B cell (primary cell): Measurements from ENCODE around the gene PCK2. TPM values are rescaled to one million over a fixed set of nuclear protein-coding genes. Genes with fewer than 3 reads are reported as not detected.

Experiments
- ATAC-seq: fragments of 200-7000 bp; cut with Tn5 transposase; one replicate; pipeline ENCODE4 v1.10.0; 2021; ENCODE audit warnings: low read depth, mild to moderate bottlenecking, moderate number of reproducible peaks, moderate library complexity
- CTCF ChIA-PET: fragments of 350-600 bp; sonication (Branson Sonifier 250); formaldehyde crosslinking; loops from one replicate; lab custom pipeline; 2021; ENCODE audit warnings: antibody characterized with exemption, inconsistent platforms; lab: Charles Lee
- POLR2A ChIA-PET: fragments of 350-600 bp; sonication (Branson Sonifier 250); formaldehyde crosslinking; loops from one replicate; lab custom pipeline; 2021; ENCODE audit warnings: antibody characterized with exemption; lab: Charles Lee
- DNase-seq: peaks from one replicate; pipeline ENCODE4 v3.0.0; 2013
- H2AFZ ChIP-seq: 2 replicates; pipeline ENCODE4 v1.6.1; 2012; ENCODE audit warnings: mild to moderate bottlenecking, low read depth, low read length; ENCODE audit not compliant: insufficient read depth, poor library complexity, severe bottlenecking
- H3K27ac ChIP-seq, 2 donors: 1 replicate in 1 of 2; 2 replicates in 1 of 2; pipeline ENCODE4 v1.5.1; 2012 to 2013; ENCODE audit warnings: low read length in 2 of 2, mild to moderate bottlenecking in 2 of 2, moderate library complexity in 1 of 2
- H3K27me3 ChIP-seq, 4 experiments: fragments of 200-600 bp in 1 of 4; sonication (generic) in 1 of 4; replicated peaks in 1 of 4; 1 replicate in 2 of 4; 2 replicates in 2 of 4; pipeline versions ENCODE4 v1.6.1 to v1.7.0; 2013 to 2016; ENCODE audit warnings: low read length in 3 of 4, mild to moderate bottlenecking in 2 of 4, mixed read lengths in 1 of 4, moderate library complexity in 1 of 4; ENCODE audit not compliant: insufficient read depth in 4 of 4, control insufficient read depth in 3 of 4; ENCODE audit errors: control extremely low read depth in 1 of 4
- H3K36me3 ChIP-seq, 2 experiments: replicated peaks in 1 of 2; 1 replicate in 1 of 2; 2 replicates in 1 of 2; pipeline versions ENCODE4 v1.6.1 to v1.7.1; 2013; ENCODE audit warnings: low read length in 1 of 2; ENCODE audit not compliant: insufficient read depth in 2 of 2, control insufficient read depth in 1 of 2; ENCODE audit errors: control extremely low read depth in 1 of 2, extremely low read depth in 1 of 2
- H3K4me1 ChIP-seq, 2 donors: fragments of 200-600 bp in 1 of 2; sonication (generic) in 1 of 2; 1 replicate in 1 of 2; 2 replicates in 1 of 2; pipeline versions ENCODE4 v1.5.1 to v1.6.1; 2013 to 2017; ENCODE audit warnings: low read length in 2 of 2; ENCODE audit not compliant: control insufficient read depth in 2 of 2, insufficient read depth in 2 of 2
- H3K4me2 ChIP-seq: replicated peaks from 2 replicates; pipeline ENCODE3; 2012; ENCODE audit warnings: mild to moderate bottlenecking, low read depth, low read length; ENCODE audit not compliant: poor library complexity, severe bottlenecking
- H3K4me3 ChIP-seq, 5 experiments: fragments of 200-600 bp in 1 of 5; sonication (generic) in 1 of 5; 1 replicate in 3 of 5; 2 replicates in 2 of 5; pipeline versions ENCODE4 v1.5.1 to v1.7.0; 2011 to 2016; ENCODE audit warnings: low read length in 4 of 5, mild to moderate bottlenecking in 4 of 5, low read depth in 2 of 5, control low read depth in 1 of 5, moderate library complexity in 1 of 5; ENCODE audit not compliant: insufficient read depth in 1 of 5; ENCODE audit errors: control extremely low read depth in 1 of 5, extremely low read depth in 1 of 5
- H3K79me2 ChIP-seq: fragments of 200-600 bp; sonication (generic); one replicate; pipeline ENCODE4 v1.6.0; 2016; ENCODE audit warnings: low read length; ENCODE audit not compliant: control insufficient read depth, insufficient read depth
- H3K9ac ChIP-seq: fragments of 200-600 bp; sonication (generic); 2 replicates; pipeline ENCODE4 v1.6.1; 2017; ENCODE audit warnings: mild to moderate bottlenecking, low read length, moderate library complexity
- H3K9me3 ChIP-seq, 3 donors: one replicate each; pipeline versions ENCODE4 v1.6.1 to v1.7.1; 2013; ENCODE audit warnings: low read length in 2 of 3; ENCODE audit not compliant: control insufficient read depth in 2 of 3, insufficient read depth in 1 of 3; ENCODE audit errors: control extremely low read depth in 1 of 3
- H4K20me1 ChIP-seq: 2 replicates; pipeline ENCODE4 v1.6.0; 2012; ENCODE audit warnings: mild to moderate bottlenecking, low read length; ENCODE audit not compliant: insufficient read depth, control insufficient read depth, poor library complexity, severe bottlenecking
- H3K27ac Mint-ChIP-seq: one replicate; pipeline ENCODE4 v1.8.0; 2021; ENCODE audit warnings: mixed read lengths
- H3K27me3 Mint-ChIP-seq: one replicate; pipeline ENCODE4 v1.8.0; 2021; ENCODE audit warnings: mixed read lengths
- H3K4me1 Mint-ChIP-seq: one replicate; pipeline ENCODE4 v1.8.0; 2021; ENCODE audit warnings: mixed read lengths
- H3K4me3 Mint-ChIP-seq: one replicate; pipeline ENCODE4 v1.8.0; 2021; ENCODE audit warnings: mixed read lengths
- H3K9me3 Mint-ChIP-seq: one replicate; pipeline ENCODE4 v1.8.0; 2022; ENCODE audit warnings: mixed read lengths; ENCODE audit not compliant: insufficient read depth
- CTCF ChIP-seq: fragments of 200-600 bp; IDR thresholded peaks from one replicate; pipeline ENCODE4 v1.8.0; 2022; ENCODE audit warnings: antibody characterized with exemption, mild to moderate bottlenecking
- EZH2 ChIP-seq: IDR thresholded peaks from 2 replicates; pipeline ENCODE4 v1.6.1; 2012; ENCODE audit warnings: borderline replicate concordance, low read depth, mild to moderate bottlenecking, moderate library complexity, low read length; ENCODE audit not compliant: insufficient read depth, poor library complexity, severe bottlenecking
- WGBS: methylation state at CpG from one replicate; pipeline ENCODE4 v1.1.5; 2013; ENCODE audit warnings: missing lambda C conversion rate; ENCODE audit not compliant: insufficient coverage; 5-methylcytosine and 5-hydroxymethylcytosine counted together
- intact Hi-C: fragments of 100-400 bp; cut with micrococcal nuclease; formaldehyde crosslinking; loops from one replicate; pipeline ENCODE4 v1.10.0; 2022
- polyA plus RNA-seq: library from polyadenylated mRNA; depleted of rRNA; stranded (reverse); fragments of >200 nt; gene quantifications from 2 replicates; pipeline ENCODE4 v1.2.3, GENCODE V29; 2012
- total RNA-seq, 2 donors: library from RNA; stranded (reverse); fragments of 120-200 nt in 1 of 2; gene quantifications; 1 replicate in 1 of 2; 2 replicates in 1 of 2; pipeline versions ENCODE4 v1.2.3 to v1.2.4, GENCODE V29; 2013 to 2022

PCK2 gene
- total and polyA plus RNA-seq, 2 donors (not counting 1 experiment from before 2014, with no cell fraction given) = 40.4 to 58.4 TPM

DNA sequence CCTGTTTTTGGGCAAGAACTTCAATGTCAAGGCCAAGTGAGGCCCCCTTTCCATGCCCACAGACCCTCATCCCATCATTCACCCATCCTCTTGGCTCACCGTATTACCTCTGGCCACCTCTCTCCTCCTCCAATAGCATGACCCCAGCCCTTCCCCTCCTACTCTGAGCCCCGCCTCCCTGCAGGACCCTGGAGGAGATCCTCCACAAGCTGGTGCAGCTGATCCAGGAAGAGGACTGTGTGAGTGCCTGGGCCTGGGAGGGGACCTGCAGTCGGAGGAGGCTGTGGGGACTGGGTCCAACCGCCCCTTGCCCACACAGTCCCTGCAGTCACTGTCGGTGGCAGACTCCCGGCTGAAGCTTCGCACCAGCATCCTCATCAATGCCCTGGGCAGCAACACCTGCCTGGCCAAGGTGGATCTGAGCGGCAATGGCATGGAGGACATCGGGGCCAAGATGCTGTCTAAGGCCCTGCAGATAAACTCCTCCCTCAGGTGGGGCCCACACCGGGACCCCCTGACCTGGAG, 35.1 kb upstream of the PCK2 start:
- H3K27me3 Mint-ChIP-seq = no peaks in the 10 kb centered on the region
- no peak overlapping the region for H3K27ac Mint-ChIP-seq
- H3K4me3 ChIP-seq = no peak overlapping the region
- no peaks in the 10 kb centered on the region for H3K4me1 ChIP-seq
- intact Hi-C loops = loop anchor here (1.0 kb wide), 4 partner anchors 31 to 102 kb away; partner anchors contain the start of gene IRF9
- peaks cover 0 to 3% (median 0%) of the 10 kb centered on the region in 3 donors for H3K9me3 ChIP-seq
- H3K9ac ChIP-seq = no peak overlapping the region
- CTCF ChIA-PET = interaction anchor here (0.8 to 14.5 kb wide), 13 partner anchors 13 to 378 kb away, joined by 3 to 220 read pairs (median 13); partner anchors contain the start of genes CIDEB, DCAF11, IRF9 and NRL
- no peak overlapping the region for H3K4me2 ChIP-seq
- no peaks in the 10 kb centered on the region for H4K20me1 ChIP-seq
- TF ChIP-seq EZH2 = no peak
- TF ChIP-seq CTCF = no peak
- WGBS = 97% methylated on average over 8 of the region's 10 CpGs
- no peaks in the 10 kb centered on the region for H3K4me1 Mint-ChIP-seq
- H2AFZ ChIP-seq = no peak overlapping the region
- H3K36me3 ChIP-seq = no peaks in the 10 kb centered on the region
- H3K79me2 ChIP-seq = no peaks in the 10 kb centered on the region
- no peak for ATAC-seq
- H3K27ac ChIP-seq = no peak overlapping the region
- H3K9me3 Mint-ChIP-seq = no peaks in the 10 kb centered on the region
- H3K4me3 Mint-ChIP-seq = no peak overlapping the region
- H3K27me3 ChIP-seq = peaks cover 0 to 20% (median 2%) of the 10 kb centered on the region in 4 experiments
- DNase-seq = no peak
- POLR2A ChIA-PET = interaction anchor here (1.0 to 1.9 kb wide), 2 partner anchors 50 to 183 kb away, joined by 3 to 5 read pairs; partner anchors contain the start of gene TINF2

DNA sequence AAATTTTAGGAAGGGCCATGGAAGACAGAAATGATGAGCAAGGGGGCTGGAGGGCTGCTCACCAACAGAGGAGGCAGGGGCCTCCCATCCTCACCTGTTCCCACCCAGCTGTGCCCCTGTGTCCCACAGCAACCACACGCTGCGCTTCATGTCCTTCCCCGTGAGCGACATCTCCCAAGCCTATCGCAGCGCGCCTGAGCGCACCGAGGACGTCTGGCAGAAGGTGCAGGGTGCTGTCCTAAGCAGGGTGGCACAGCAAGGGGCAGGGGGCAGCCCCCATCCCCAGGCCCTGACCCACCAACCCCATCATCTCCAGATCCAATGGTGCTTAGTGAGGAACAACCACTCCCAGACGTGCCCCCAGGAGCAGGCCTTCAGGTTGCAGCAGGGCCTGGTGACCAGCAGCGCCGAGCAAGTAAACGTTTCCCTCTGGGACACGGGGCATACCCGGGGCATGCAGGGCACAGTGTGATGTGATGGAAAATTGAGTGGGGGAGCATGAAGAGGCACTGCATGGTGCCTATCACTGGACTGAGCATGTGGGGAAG, 34.2 kb upstream of the PCK2 start:
- ChIA-PET CTCF (interaction anchor here (2.4 to 14.5 kb wide), 4 partner anchors 33 to 101 kb away, joined by 9 to 220 read pairs (median 112); partner anchors contain the start of genes IRF9 and PCK2), POLR2A (interaction anchor here (1.4 kb wide), 1 partner anchor 21 kb away, joined by 3 read pairs; no protein-coding TSS in a partner anchor)
- no peak overlapping the region for H3K4me2 ChIP-seq
- H3K27me3 ChIP-seq = peaks cover 0 to 11% (median 0%) of the 10 kb centered on the region in 4 experiments
- ATAC-seq (no peak), DNase-seq (no peak)
- intact Hi-C loops = no loop called here
- H3K27ac ChIP-seq = no peak overlapping the region
- no peaks in the 10 kb centered on the region for H3K79me2 ChIP-seq
- Mint-ChIP-seq H3K4me1 (no peaks in the 10 kb centered on the region), H3K9me3 (no peaks in the 10 kb centered on the region), H3K27ac (no peak overlapping the region), H3K27me3 (no peaks in the 10 kb centered on the region), H3K4me3 (no peak overlapping the region)
- H3K9ac ChIP-seq = no peak overlapping the region
- 95% methylated on average over 15 of the region's 16 CpGs for WGBS
- no peaks in the 10 kb centered on the region for H4K20me1 ChIP-seq
- TF ChIP-seq EZH2 = no peak
- TF ChIP-seq CTCF = no peak
- H3K36me3 ChIP-seq = no peaks in the 10 kb centered on the region
- no peak overlapping the region for H3K4me3 ChIP-seq
- no peak overlapping the region for H2AFZ ChIP-seq
- no peaks in the 10 kb centered on the region for H3K4me1 ChIP-seq
- H3K9me3 ChIP-seq = peaks cover 0 to 3% (median 0%) of the 10 kb centered on the region in 3 donors
